Glomerular visceral epithelial cell (primary cell): ENCODE measurements around the gene PSMB3.

Experiments
- DNase-seq: peaks from one replicate; pipeline ENCODE4 v3.0.0-alpha.2; 2016; ENCODE audit errors: extremely low spot score

PSMB3 gene

DNA sequence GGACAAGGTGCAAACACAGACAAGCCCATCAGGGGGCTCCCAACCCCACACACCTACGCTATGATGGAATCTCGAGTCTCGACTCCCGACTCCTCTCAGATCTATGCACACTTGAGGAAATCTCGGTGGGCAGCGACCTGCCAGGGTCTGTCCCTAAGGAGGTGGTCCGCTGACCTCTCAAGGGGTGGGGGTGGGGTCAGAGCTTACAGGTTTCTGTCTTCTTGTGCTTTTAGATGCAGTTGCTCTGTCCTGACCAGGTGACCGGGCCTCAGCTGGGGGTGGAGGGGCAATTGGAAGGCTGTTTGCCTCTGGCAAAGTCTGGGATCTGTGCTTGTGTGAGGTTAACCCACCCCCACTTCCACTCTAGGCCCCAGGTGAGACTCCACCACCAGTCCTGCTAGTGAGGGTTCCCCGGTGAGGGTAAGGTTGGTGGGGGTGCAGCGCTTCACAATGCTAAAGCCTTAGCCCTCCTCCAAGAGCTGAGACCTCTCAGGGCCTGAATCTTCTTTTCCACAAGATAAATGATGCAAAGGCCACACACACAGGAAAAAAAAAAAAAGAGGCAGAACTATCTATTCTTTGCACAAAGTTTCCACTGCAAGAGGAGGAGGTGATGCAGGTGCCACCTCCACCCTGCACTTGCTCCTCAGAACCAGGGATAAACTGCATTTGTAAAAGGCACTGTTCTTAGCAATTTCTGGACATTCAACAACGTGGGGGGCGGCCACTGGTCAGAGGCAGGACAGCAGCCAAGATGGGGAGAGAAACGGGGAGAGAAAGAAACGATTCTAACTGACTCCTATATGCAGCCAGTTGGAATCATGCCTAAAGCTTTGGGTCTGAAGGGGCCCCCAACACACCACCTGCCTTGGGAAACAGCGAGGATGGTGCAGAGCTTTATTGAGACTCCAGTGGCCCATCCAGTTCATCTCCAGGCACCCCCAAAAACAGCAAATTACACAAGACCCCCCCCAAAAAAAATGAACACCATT is 18.3 kb upstream of the PSMB3 start:
- no peak for DNase-seq

- peak; percentile 56 for DNase-seq
These were observed 17.2 kb upstream of the PSMB3 start for GRCh38 chr17:38735161-38735997.

GRCh38 chr17:38738007-38738662 is 14.4 kb upstream of the PSMB3 start:
- DNase-seq = no peak

- DNase-seq = no peak
These were observed 13.9 kb upstream of the PSMB3 start for GRCh38 chr17:38738686-38739085.

DNA sequence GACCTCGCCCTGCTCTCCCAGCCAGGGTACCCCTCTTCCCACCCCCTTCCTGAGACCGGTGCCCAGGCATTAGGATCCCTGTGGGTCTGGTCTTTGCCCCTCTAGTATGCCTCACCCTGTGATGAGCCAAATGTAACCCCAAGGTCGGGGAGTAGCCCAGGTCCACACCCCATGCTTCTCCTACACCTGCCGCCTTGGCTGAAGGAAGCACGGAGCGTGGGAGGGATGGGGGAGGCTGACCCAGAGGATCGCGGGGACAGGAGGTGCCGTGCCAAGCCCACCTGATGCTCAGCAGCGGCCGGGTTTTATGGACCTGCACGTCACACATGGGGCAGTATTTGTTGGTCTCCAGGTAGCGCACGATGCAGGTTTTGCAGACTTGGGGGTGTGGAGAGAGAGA is 13.2 kb upstream of the PSMB3 start:
- no peak for DNase-seq

DNA sequence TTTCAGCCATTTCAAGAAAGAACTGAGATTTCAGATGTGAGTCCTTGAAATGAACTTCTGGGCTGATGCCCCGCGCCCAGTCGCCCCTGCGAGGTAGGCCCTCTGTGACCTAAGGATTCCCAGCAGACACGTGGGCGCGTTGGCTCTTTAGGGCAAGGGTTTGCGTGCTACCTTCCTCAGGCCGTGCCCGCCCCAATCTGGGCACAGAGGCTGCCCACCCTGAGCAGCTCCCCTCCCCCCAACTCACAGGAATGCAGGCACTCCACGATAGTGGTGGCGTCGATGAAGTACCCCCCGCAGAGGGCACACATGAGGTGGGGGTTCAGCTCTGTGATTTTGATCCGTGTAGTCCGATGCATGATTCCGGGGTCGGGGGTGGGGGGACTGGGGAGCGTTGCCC is 12.5 kb upstream of the PSMB3 start:
- DNase-seq = no peak

DNA sequence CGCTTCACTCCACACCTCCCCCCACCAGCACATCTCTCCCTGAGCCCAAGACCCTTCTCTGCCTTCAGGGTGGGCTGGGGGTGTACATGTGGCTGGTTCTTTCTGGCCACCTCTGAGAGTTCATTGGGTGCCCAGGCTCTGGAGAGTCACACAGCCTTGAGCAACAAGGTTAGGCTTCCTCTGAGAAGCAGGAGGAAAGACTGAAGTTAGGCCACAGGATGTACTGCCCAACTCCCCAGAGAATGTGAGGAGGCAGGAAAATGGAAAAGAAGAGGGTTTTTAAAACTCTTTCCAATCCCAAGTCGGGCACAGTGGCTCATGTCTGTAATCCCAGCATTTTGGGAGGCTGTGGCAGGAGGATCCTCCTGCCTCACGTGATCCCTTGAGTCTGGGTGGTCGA is 11.7 kb upstream of the PSMB3 start:
- no peak for DNase-seq

- DNase-seq = no peak
These were observed 11.1 kb upstream of the PSMB3 start for GRCh38 chr17:38741461-38741860.

DNA sequence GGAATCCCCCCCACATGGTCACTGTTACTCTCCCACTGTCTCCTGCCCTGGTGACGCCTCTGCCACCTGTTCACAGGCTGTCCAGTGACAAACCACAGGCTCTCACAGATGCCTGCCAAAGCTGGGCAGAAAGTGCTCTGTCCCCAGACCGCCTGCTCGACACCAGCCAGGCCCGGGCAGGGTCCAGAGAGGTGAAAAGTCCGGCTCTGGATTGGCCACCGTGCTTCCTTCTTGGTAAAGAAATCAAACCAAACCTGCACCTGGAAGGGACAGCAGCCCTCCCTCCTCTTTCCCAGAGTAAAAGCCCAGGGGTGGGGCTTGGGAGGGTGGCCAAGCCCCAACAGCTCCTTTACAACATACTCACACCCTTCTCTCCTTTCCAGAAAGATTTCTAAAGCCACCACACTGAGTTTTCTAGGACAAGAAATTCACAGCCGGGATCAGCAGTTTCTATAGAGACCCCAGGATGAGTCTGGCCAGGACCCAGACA is 10.6 kb upstream of the PSMB3 start:
- DNase-seq = no peak

- peak; percentile 66 for DNase-seq
These were observed 9.9 kb upstream of the PSMB3 start for GRCh38 chr17:38742411-38743308.

DNA sequence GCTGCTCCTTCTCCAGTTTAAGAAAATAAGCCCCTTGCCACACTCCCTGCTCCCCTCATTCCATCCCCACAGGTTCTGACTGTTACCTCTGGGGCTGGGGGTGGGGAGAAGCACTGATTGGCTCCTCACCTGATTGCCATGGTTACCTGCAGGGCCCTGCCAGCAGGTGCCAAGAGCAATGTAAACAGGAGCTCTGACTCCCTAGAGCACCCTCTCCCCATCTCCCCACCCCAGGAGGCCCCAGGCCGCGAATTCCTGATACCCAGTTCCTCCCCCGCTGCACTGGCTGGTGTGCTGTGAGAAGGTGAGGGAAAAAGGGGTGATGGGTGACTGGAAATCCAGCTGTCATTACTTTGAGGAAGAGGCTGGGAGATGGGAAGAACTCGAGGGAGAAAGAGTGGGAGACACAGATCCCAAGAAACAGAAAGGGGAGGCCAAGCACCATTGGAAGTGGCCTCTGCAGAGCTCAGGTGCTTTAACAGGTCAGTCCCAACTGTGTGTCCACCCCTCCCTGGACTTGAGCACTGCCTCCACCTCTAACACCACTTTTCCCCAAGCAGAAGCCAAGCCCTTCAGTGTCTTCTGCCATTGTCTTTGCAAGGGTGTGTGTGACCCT is 8.9 kb upstream of the PSMB3 start:
- no peak for DNase-seq

DNA sequence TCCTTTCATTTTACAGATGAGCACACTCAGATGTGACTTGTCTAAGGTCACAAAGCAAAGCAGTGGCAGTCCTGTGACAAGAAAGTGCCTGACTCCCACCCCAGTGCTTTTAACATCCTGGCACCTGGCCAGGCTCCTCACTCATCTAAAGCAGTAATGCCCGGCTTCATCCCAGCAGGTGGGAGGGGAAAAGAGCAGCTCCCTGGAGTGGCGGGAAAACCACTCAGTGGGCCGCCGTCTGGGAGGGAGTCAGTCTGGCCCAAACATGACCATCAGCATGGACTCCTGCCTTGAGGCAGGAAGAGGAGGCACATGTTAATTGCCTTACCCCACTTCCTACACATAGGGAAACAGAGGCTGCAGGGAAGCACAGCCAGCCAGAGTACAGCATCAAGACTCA is 7.0 kb upstream of the PSMB3 start:
- peak; percentile 50 for DNase-seq

DNA sequence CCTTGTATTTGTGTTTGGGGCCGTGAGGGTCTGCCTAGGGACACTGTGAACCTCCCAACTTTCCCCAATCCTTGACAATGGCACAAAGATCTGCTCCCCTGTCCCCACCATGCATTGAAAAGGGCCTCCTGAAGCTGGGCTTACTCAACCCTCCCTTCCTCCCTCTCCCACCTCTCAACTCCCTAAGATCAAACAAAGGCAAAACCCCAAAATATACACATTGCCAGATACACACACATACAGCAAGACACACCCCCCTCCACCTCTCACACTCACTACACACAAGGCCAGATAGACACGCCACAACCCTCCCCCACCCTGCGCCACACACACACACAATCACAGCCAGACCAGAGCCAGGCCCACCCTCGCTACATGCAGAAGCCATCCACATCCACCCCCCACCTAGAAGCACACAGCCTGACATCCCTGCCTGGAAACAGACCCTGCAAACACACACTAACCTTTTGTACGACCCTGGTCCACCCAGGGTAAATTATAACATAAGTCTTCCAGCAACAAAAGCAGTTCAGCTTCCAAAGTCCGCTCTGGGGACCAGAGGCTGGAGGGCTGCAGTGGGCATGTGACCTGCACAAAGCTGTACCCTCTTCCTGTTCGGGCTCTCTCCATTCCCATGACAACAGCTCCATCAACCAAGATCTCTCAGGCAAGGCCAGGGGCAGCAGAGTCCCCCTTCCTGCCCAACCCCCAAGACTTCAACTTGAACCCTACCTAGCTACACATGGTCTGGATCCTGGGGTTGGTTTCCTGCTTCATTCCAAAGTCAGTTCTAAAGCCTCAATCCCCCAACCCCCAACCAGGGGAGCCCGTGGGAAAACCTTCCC is 6.3 kb upstream of the PSMB3 start:
- no peak for DNase-seq

DNA sequence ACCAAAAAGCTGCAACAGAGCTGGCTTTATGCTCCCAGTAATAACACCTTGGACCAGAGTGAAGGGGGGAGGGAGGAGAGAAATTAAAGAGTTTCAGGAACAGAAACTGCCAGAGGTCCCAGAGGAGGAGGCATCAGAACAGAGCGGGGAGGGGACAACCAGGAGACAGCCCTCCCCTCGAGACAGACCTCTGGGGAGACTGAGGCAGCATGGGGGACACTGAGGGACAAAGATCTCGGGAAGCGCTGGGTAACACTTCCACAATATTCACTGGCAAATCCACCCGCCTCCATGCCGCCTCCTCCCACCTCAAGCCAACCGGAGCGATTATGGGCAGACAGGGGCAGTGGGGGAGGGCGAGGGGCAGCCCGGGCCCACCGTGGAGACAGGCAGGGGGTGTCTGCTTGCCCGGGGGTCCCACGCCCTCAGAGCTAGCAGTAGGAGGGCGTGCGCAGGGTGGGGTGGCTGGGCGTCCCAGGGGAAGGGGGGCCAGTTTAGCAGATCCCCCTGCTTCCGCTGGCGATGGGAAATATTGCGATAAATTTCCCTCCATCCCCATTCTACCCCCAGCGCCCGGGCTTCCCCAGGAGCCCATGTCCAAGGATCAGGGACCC is 5.6 kb upstream of the PSMB3 start:
- DNase-seq = no peak

- DNase-seq = no peak
These were observed 4.9 kb upstream of the PSMB3 start for GRCh38 chr17:38747463-38748148.

DNA sequence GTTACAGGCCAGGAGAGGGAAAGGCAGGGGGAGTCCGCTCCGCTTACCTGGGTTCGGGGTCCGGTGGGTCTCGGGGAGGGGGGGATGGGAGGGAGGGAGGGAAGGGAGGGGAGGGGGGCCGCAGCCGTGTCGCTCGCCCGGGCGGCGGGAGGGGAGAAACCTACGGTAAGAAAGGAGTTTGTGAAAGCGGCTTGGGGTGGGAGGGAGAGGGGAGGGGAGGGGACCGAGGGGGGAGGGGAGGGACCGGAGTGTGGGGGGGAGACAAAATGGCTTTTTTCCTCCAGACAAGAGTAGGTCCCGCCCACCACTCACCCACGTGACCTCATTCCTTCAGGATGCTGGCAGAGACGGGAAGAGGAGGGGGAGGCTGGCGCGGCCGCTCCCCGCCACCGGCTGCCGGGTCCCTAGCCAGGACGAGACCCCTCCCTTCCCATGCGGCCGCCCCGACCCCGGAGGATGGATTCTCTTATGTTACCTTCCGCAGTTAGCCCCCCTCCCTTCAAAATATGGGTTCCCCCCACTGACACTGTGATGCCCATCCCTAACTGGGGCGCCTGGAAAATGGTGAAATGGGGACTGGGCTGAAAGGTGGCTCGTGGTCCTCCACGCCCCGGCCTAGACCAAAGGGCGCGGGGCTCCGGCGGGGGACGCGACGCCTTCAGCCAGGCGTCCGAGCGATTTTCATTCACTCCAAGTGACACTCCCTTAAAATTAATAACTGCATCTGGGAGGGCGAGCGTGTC is 4.2 kb upstream of the PSMB3 start, which contains the start of gene PCGF2:
Gene PCGF2 (minus strand): TSS at position 188 of the 743 bp plus-strand sequence. CDS start 7,934 bp downstream, outside the sequence.
- peak; percentile 91 for DNase-seq

GRCh38 chr17:38748892-38749222 is 3.7 kb upstream of the PSMB3 start:
- no peak for DNase-seq
